LHCN-M2 (cell line): Measurements from ENCODE around the gene RNF144A. TPM values are rescaled to one million over a fixed set of nuclear protein-coding genes. Genes with fewer than 3 reads are reported as not detected.

Source experiments
- DNase-seq: peaks from one replicate; pipeline ENCODE4 v3.0.0-alpha.2; 2012; ENCODE audit warnings: low read depth
- total RNA-seq: library from RNA; depleted of rRNA; stranded (reverse); fragments of >200 nt; gene quantifications from 2 replicates; pipeline ENCODE4 v1.2.3, GENCODE V29; 2014

Gene RNF144A
- total RNA-seq, 1 experiment from 2014 or later, result 0.06 TPM

DNA sequence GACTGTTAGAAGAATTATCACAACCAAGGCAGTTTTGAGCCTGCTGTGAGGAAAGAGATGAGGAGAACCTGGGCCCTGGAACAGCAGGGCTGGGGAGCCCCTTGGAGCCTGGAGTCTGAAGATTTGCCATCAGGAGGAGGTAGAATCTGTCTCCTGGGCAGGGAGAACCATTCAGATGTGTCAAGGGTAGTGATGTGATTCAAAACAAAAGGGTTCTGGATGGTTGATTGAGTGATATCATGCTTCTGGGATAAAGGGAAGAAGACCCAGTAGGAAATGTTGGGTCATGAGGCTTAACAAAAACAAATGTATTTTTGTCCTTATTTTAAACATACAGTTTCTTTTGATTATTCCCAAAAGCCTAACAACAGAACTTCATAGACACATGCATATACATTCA, 28.6 kb downstream of the RNF144A start:
- DNase-seq, result no peak

DNA sequence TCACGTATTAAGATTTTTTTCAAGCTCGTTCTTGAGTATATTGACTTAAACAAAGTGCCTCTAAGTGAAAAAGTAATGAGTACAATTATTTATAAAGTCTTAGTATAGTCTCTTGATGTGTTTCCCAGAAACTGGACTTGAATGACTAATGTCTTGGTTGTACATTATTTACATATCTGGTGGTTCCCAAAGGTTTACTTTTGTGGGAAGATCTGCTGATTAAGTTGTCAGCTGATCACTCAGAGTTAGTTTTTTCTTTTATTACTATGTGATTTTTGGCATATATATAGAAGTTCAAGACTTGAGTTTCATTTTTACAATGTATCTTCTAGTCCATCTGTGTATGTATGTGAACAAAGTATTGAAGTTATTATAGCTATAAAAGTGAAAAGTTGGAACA, 29.5 kb downstream of the RNF144A start:
- DNase-seq, result peak; percentile 0

DNA sequence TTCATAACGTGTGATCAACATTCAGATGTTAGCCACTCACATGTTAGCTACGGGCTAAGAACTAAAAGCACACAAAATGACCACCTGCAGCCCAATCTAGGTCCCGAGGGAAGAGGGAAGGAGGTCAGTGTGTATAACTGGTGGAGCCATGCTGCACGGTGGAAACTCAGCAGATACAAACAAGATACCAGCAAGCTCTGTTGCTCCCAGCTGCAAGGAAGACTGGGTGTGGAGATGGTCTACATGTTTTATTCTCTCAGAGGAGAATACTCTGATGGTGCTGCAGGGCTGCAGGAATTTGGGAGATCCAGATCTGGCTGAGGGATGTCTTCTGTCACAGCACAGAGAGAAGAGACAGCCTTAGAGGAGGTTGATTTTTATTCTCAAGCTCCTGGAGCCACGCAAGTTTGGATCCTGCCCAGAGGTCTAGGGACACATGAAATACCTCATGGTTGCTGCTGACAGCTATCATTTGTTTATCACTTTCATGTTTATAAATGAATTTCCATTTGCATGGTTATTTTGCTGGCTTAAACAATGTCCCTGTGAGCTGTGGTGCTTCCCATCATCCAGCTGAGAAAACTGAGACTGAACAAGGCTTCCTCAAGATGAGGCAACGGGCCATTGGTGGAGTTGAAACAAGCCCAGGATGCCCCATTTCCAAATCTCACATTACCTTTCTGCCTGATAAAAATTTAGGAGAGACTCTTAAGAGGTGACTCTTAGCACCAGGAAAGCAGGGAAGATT, 30.9 kb downstream of the RNF144A start:
- DNase-seq, result no peak

GRCh38 chr2:6948677-6949351, 31.6 kb downstream of the RNF144A start:
- no peak for DNase-seq

- no peak for DNase-seq
Observed at GRCh38 chr2:6951046-6951445, 33.8 kb downstream of the RNF144A start.

DNA sequence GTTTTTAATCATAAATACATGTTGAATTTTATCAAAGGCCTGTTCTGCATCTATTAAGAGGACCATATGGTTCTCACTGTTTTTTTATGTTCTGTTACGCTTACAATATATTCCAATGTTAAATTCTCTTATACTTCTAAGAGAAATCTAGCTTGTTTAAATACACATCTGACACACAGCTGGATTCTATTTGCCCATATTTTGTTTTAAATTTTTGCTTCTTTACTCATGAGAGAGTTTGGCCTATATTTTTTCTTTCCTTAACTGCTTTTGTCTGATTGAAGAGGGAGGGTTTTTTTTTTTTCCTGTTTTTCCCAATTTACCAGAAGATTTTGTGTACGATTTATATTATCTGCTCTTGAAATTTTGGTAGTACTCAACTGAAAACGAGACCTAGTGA, 34.9 kb downstream of the RNF144A start:
- no peak for DNase-seq

GRCh38 chr2:6954586-6954985, 37.4 kb downstream of the RNF144A start:
- DNase-seq, result no peak

DNA sequence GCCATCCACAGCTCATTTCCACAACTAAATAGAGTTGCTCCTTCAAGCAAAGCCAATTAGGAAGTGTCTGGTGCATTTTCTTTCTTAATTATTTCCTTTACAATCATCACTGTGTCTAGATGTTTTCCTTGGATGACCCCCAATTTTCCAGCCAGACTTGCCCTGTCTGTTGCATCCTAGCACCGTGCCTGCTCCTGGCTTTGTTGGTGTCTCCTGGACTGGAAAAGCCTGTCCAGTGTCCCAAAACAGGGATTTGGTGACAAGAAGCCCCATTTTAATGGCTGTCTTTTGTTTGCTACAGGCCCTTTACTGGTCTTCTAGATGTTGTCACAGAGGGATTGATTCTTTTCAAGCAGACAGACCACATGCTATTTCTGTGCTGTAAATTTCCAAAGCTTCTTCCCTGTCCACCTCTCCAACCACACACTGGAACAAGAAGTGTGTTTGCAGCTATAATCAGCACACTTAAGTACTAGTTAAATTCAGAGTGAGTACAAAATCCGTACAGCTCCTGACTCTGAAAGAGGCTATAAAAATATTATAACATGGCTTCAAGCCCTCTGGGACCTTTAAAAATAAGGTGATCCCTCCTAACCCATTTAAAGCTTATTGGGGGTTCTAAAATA, 38.4 kb downstream of the RNF144A start:
- no peak for DNase-seq

- DNase-seq, result no peak
Observed at GRCh38 chr2:6956566-6956965, 39.4 kb downstream of the RNF144A start.

GRCh38 chr2:6957031-6957714, 40.0 kb downstream of the RNF144A start:
- no peak for DNase-seq

DNA sequence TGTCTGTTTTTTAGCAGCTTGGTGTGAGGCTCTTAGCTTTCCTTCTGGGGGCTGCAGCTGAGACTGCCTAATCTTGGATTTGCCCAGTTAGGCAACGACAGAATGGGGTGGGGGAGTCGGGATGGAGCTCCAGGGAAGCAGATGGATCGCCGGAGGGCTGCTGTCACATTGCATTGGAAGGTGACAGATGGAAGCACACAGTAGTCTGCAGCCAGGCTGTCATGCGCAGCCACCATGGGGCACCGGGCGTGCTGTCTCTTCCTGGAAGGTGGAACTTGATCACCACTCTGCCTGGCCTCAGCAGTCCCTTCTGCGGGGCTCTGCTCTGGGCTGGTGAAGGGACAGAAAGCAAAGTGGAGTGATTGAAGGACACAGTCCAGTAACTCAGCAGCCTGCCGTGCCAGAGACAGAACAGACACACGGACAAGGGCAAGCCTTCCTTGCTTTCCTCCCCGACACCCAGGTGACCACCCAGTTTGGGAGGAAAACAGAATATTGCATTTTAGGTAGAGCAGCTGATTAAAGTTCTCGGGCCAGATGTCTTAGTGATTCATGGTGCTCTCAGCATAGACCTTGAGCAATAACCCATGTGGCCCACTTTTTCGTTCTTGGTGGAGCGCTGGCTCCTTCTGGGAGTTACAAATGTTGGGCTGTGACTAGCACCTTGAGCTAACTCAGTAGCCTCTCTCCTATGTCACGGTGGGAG, 40.9 kb downstream of the RNF144A start:
- no peak for DNase-seq

- no peak for DNase-seq
Observed at GRCh38 chr2:6958616-6959235, 41.5 kb downstream of the RNF144A start.

DNA sequence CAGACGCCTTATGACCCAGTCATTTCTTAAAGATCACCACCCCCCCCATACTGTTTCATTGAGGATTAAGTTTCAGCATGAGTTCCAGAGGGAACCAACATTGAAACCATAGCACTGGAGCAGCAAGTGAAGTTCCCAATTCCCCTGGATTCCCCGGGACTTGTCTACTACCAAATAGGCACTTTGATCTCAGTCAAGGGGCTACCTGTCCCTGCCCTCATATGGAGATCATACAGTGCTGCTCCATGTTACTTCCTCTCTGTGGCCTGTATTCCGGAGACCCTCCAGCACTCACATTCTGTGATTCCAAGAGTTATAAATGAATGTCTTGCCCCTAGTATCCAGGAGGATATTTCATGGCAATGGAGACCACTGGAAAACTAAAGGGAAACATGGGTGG, 42.5 kb downstream of the RNF144A start:
- DNase-seq, result no peak

GRCh38 chr2:6960659-6961058, 43.4 kb downstream of the RNF144A start:
- DNase-seq, result no peak

DNA sequence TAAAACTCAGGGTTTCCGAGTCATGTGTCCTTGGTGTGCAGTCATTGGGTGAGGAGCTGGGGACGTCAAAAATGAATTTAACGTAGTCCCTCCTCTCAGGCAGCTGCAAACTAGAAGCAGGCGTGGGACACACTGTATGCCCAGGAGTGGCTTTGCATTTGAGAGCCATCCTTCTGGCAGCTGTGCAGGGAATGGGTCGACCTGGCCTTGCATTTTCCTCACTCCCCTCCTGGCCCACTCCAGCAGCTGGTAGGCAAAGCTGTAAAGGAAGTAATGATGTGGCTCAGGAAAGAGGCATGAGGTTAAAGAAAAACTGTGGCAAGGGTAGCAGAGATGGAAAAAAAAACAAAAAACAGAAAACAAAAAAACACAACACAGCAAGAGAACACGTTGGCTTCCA, 46.5 kb downstream of the RNF144A start:
- DNase-seq, result no peak

GRCh38 chr2:6965071-6965795, 48.0 kb downstream of the RNF144A start:
- no peak for DNase-seq

- no peak for DNase-seq
Observed at GRCh38 chr2:6966446-6966940, 49.3 kb downstream of the RNF144A start.

DNA sequence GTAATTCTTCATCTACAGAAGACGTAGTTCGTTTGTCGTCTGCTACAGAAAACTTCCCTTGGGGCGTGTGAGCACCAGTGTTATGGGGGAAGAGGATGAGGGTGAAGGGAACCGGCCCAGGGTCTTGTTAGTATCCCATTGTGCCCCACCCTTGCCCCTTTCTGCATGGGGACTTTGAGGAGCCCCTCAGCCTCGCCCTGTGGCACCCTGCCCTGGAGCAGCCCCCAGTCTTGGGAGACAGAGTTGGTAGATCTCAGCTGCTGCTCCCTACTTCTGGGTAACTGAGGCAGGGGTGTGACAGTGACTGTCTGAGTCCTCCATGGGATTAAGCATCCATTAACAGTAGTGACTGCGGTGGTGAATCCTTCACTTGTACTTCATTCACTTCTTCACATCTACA, 50.1 kb downstream of the RNF144A start:
- no peak for DNase-seq

DNA sequence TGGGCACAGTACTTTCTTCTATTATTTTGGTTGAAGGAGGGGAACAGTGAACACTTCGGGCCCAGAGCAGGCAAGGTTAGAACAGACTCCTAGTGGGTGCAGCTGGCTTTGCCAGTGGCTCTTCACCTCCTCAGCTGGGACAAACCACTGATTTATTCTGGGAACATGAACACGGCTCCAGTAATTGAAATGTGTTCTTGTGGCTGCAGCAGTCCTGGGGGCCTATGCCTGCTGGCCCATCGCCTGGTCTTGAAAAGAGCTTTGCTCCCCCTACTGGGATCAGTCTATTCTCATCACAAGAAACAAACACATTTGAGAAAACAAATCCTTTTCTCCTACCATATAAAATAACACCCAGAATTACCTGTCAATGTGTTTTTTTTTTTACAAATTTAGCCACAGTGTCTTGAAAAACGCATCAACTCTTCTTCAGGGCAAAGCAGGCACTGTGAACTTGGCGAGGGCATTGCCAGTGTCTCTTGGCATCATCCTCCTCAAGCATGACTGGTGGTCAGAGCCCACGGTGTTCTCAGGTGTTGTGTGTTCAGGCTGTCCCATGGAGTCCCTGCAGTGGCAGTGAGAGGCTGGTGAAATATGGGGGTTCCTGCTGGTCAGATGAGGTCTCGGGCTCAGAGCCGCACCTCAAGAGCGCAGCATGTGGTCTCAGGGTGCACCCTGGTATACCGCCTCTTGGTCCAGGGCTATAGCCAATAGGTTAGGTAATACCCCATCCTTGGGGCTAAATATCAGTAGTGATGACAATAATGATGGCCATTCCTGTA, 51.3 kb downstream of the RNF144A start:
- DNase-seq, result no peak

- no peak for DNase-seq
Observed at GRCh38 chr2:6970551-6970950, 53.3 kb downstream of the RNF144A start.
